ENCODE results near the gene SMOC1.

Gene SMOC1

DNA sequence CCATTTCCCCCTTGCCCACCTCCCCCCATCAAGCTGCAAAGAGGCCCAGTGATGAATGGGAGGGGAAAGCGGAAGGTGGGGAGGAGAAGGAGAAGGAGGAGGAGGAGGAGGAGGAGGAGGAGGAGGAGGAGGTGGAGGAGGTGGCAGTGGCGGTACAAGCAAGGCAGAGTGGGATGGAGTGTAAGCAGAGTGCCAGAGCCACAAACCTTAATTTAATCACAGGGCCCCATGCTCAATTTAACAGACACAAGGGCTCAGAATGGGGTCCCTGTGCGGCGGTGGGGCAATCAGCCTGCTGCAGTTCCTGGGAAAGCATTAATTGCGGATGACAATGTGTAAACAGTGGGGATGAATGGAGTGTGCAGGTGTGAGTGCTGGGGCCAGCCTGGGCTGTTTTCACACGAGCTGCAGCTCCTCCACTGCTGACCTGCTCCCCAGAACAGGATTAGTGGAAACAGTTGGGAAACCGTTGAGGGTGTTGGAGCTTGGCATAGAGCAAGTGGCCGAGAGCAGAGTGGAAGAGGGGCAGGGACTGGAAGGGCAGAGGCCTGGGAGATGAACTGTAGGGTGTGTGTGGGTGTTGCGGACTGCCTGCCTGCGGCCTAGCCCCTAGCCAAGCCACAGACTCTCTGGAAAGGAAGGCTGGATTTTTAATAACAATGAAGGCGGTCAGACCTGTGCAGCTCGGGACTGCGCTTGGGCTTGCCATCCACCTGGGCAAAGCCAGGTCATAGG is 36.4 kb upstream of the SMOC1 start:
- Histone ChIP-seq H3K4me3 (IDR thresholded peaks at IDR 0.05; ENCODE audit: insufficient read depth, low read depth, low read length) (no peak overlapping the region), H3K9ac (no peak overlapping the region), H3K4me2 (no peak overlapping the region), H3K36me3 (ENCODE audit: insufficient read depth) (no peaks in the 10 kb centered on the region), H3K79me2 (ENCODE audit: insufficient read depth, low read depth) (no peaks in the 10 kb centered on the region), H3K27ac (no peak overlapping the region), H4K20me1 (ENCODE audit: insufficient read depth) (no peaks in the 10 kb centered on the region), H2AFZ (ENCODE audit: low read depth) (no peak overlapping the region), H3K4me1 (ENCODE audit: low read depth, poor library complexity, severe bottlenecking) (no peaks in the 10 kb centered on the region), H3K27me3 (ENCODE audit: insufficient read depth, low read depth) (no peaks in the 10 kb centered on the region)
- TF ChIP-seq, protein P1, sequence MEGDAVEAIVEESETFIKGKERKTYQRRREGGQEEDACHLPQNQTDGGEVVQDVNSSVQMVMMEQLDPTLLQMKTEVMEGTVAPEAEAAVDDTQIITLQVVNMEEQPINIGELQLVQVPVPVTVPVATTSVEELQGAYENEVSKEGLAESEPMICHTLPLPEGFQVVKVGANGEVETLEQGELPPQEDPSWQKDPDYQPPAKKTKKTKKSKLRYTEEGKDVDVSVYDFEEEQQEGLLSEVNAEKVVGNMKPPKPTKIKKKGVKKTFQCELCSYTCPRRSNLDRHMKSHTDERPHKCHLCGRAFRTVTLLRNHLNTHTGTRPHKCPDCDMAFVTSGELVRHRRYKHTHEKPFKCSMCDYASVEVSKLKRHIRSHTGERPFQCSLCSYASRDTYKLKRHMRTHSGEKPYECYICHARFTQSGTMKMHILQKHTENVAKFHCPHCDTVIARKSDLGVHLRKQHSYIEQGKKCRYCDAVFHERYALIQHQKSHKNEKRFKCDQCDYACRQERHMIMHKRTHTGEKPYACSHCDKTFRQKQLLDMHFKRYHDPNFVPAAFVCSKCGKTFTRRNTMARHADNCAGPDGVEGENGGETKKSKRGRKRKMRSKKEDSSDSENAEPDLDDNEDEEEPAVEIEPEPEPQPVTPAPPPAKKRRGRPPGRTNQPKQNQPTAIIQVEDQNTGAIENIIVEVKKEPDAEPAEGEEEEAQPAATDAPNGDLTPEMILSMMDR (conservative IDR thresholded peaks at IDR 0.05; ENCODE audit: low read depth, low read length) = no peak

DNA sequence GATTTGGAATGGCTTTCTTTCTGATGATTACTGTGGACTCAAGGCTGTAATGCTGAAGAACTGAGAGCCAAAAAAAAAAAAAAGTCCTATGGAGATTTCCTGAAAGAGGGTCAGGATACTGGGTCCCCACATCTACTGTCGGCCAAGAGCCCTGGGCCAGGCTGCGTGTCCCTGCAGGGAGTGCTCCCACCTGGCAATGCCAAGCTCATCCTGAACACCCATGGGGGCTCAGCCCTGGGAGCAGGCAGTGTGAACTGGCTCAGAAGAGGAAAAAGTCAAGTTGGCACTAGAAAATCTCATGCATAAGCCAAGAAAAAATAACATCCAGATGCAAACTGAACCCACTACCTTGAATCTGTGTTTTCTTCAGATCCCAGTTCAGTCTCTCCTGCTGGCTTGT is 35.0 kb upstream of the SMOC1 start:
- Histone ChIP-seq H3K4me2 (no peak overlapping the region), H3K27ac (no peak overlapping the region), H3K79me2 (ENCODE audit: insufficient read depth, low read depth) (no peaks in the 10 kb centered on the region), H3K27me3 (ENCODE audit: insufficient read depth, low read depth) (no peaks in the 10 kb centered on the region), H2AFZ (ENCODE audit: low read depth) (no peak overlapping the region), H4K20me1 (ENCODE audit: insufficient read depth) (no peaks in the 10 kb centered on the region), H3K4me3 (IDR thresholded peaks at IDR 0.05; ENCODE audit: insufficient read depth, low read depth, low read length) (no peak overlapping the region), H3K36me3 (ENCODE audit: insufficient read depth) (no peaks in the 10 kb centered on the region), H3K9ac (no peak overlapping the region), H3K4me1 (ENCODE audit: low read depth, poor library complexity, severe bottlenecking) (no peaks in the 10 kb centered on the region)
- TF ChIP-seq, protein P1 (conservative IDR thresholded peaks at IDR 0.05; ENCODE audit: low read depth, low read length) = no peak

DNA sequence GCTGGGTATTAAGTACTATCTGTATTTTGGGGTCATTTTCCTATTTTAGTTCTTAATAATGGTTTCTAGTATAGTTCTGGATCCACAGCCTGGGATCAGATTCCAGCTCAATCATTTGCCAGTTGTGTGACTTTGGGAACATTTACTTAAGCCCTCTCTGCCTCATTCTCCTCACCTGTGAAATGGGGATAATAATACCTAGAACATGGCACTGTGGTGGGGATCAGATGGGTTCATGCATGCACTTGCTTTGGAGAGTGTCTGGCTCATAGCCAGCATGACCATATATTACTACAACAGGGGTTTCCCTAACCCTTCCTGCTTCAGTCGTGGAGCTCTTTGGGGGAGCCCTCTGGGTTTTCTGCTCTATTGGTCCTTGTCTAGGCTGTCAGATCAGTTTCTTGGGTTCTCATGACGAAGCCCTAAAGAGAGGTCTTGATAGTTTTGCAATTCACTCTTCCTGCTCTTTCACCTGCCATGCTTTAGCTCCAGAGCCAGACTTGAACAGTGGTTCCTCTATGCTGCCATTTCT is 34.1 kb upstream of the SMOC1 start:
- Histone ChIP-seq H3K79me2 (ENCODE audit: insufficient read depth, low read depth) (no peaks in the 10 kb centered on the region), H3K27me3 (ENCODE audit: insufficient read depth, low read depth) (no peaks in the 10 kb centered on the region), H3K4me3 (IDR thresholded peaks at IDR 0.05; ENCODE audit: insufficient read depth, low read depth, low read length) (no peak overlapping the region), H3K4me2 (no peak overlapping the region), H3K27ac (no peak overlapping the region), H3K36me3 (ENCODE audit: insufficient read depth) (no peaks in the 10 kb centered on the region), H2AFZ (ENCODE audit: low read depth) (no peak overlapping the region), H3K4me1 (ENCODE audit: low read depth, poor library complexity, severe bottlenecking) (no peaks in the 10 kb centered on the region), H3K9ac (no peak overlapping the region), H4K20me1 (ENCODE audit: insufficient read depth) (no peaks in the 10 kb centered on the region)
- TF ChIP-seq, protein P1 (conservative IDR thresholded peaks at IDR 0.05; ENCODE audit: low read depth, low read length) = no peak

DNA sequence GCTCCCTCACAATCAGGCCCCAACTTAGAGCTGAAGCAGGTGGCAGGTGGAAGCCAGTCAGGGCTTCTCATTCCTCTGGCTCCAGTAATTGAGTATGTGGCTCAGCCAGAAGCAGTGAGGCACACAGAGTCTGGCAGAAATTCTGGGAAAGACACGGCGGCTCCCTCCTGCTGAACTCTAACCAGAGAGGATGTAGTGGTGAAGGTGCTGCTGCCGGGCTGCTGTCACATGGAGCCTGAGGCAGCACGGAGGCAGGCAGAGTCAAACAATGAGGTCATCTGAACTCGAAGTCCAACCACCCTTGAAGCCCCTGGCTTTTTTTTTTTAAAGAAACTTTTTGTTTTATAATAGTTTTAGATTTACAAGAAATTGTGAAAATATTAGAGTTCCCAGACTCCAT is 33.4 kb upstream of the SMOC1 start:
- H3K9ac ChIP-seq = no peak overlapping the region
- no peak overlapping the region for H3K27ac ChIP-seq
- H2AFZ ChIP-seq (ENCODE audit: low read depth) = no peak overlapping the region
- H4K20me1 ChIP-seq (ENCODE audit: insufficient read depth) = no peaks in the 10 kb centered on the region
- H3K4me1 ChIP-seq (ENCODE audit: low read depth, poor library complexity, severe bottlenecking) = no peaks in the 10 kb centered on the region
- no peaks in the 10 kb centered on the region for H3K79me2 ChIP-seq (ENCODE audit: insufficient read depth, low read depth)
- H3K4me2 ChIP-seq = no peak overlapping the region
- H3K36me3 ChIP-seq (ENCODE audit: insufficient read depth) = no peaks in the 10 kb centered on the region
- TF ChIP-seq, protein P1 (conservative IDR thresholded peaks at IDR 0.05; ENCODE audit: low read depth, low read length) = no peak
- no peaks in the 10 kb centered on the region for H3K27me3 ChIP-seq (ENCODE audit: insufficient read depth, low read depth)
- H3K4me3 ChIP-seq (IDR thresholded peaks at IDR 0.05; ENCODE audit: insufficient read depth, low read depth, low read length) = no peak overlapping the region
